HepG2 (cell line): ENCODE data around the gene PIM1.

Source experiments
- ARNT2 ChIP-seq: sonication (generic); formaldehyde crosslinking; IDR thresholded peaks from 2 replicates; pipeline ENCODE4 v1.8.0; 2022; ENCODE audit warnings: mild to moderate bottlenecking, low read depth, missing genetic modification reagents, moderate library complexity
- CHCHD3 ChIP-seq: sonication (generic); formaldehyde crosslinking; IDR thresholded peaks from 2 replicates; pipeline ENCODE4 v1.8.0; 2022; ENCODE audit warnings: mild to moderate bottlenecking, missing genetic modification reagents, moderate library complexity
- HNF4A ChIP-seq: sonication (generic); formaldehyde crosslinking; IDR thresholded peaks from 2 replicates; pipeline ENCODE4 v1.4.0; 2020; ENCODE audit warnings: missing genetic modification reagents
- MIER3 ChIP-seq: IDR thresholded peaks from 2 replicates; pipeline ENCODE4 v1.6.1; 2016; ENCODE audit warnings: missing compliant biosample characterization, borderline replicate concordance
- MTF2 ChIP-seq: sonication (generic); formaldehyde crosslinking; IDR thresholded peaks from 2 replicates; pipeline ENCODE4 v1.5.0; 2020; ENCODE audit warnings: missing genetic modification reagents, borderline replicate concordance
- MXI1 ChIP-seq: IDR thresholded peaks from 3 replicates; pipeline ENCODE4 v1.6.1; 2012; ENCODE audit warnings: low read depth, low read length, inconsistent platforms, borderline replicate concordance
- SMAD1 ChIP-seq: sonication (generic); formaldehyde crosslinking; IDR thresholded peaks from 2 replicates; pipeline ENCODE4 v1.4.0; 2020; ENCODE audit warnings: missing genetic modification reagents, low read depth, mild to moderate bottlenecking, borderline replicate concordance
- ZBTB7A ChIP-seq: sonication (generic); formaldehyde crosslinking; IDR thresholded peaks from 2 replicates; pipeline ENCODE4 v1.8.0; 2022; ENCODE audit warnings: mild to moderate bottlenecking, missing genetic modification reagents
- ZSCAN20 ChIP-seq: sonication (generic); formaldehyde crosslinking; IDR thresholded peaks from 2 replicates; pipeline ENCODE4 v1.4.0; 2020; ENCODE audit warnings: missing genetic modification reagents, mild to moderate bottlenecking, borderline replicate concordance
- TF ChIP-seq, protein P1 (sequence below): fragments of 450-650 bp; IDR thresholded peaks from 2 replicates; pipeline ENCODE4 v1.6.1; 2016
- TF ChIP-seq, protein P2 (sequence below): IDR thresholded peaks from 2 replicates; pipeline ENCODE4 v1.6.1; 2012; ENCODE audit warnings: low read length, improper control_type of control experiment
- TF ChIP-seq, protein P3 (sequence below): sonication (generic); formaldehyde crosslinking; IDR thresholded peaks from 2 replicates; pipeline ENCODE4 v1.4.0; 2020; ENCODE audit warnings: missing genetic modification reagents, low read depth, mild to moderate bottlenecking, borderline replicate concordance

DNA sequence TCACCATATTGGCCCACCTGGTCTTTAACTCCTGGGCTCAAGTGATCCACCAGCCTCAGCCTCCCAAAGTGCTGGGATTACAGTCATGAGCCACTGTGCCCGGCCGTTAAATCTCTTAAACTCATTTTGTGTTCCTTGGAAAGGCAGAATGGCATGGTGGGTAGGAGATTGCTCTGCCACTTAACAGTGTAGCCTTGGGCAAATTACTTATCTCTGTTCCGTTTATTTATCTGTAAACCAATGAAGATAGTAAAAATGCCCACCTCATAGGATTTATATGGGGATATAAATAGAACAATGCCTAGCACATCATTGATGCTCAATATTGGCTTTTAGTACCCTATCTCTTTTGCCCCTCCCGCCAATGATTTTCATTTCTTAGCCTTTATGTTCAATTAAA is 7.2 kb upstream of the PIM1 start:
- no peak for TF ChIP-seq HNF4A
- TF ChIP-seq MXI1, result no peak
- TF ChIP-seq, protein P1, sequence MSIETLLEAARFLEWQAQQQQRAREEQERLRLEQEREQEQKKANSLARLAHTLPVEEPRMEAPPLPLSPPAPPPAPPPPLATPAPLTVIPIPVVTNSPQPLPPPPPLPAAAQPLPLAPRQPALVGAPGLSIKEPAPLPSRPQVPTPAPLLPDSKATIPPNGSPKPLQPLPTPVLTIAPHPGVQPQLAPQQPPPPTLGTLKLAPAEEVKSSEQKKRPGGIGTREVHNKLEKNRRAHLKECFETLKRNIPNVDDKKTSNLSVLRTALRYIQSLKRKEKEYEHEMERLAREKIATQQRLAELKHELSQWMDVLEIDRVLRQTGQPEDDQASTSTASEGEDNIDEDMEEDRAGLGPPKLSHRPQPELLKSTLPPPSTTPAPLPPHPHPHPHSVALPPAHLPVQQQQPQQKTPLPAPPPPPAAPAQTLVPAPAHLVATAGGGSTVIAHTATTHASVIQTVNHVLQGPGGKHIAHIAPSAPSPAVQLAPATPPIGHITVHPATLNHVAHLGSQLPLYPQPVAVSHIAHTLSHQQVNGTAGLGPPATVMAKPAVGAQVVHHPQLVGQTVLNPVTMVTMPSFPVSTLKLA, result no peak
- no peak for TF ChIP-seq ZSCAN20 (CRISPR knock-in tag)
- TF ChIP-seq, protein P2, sequence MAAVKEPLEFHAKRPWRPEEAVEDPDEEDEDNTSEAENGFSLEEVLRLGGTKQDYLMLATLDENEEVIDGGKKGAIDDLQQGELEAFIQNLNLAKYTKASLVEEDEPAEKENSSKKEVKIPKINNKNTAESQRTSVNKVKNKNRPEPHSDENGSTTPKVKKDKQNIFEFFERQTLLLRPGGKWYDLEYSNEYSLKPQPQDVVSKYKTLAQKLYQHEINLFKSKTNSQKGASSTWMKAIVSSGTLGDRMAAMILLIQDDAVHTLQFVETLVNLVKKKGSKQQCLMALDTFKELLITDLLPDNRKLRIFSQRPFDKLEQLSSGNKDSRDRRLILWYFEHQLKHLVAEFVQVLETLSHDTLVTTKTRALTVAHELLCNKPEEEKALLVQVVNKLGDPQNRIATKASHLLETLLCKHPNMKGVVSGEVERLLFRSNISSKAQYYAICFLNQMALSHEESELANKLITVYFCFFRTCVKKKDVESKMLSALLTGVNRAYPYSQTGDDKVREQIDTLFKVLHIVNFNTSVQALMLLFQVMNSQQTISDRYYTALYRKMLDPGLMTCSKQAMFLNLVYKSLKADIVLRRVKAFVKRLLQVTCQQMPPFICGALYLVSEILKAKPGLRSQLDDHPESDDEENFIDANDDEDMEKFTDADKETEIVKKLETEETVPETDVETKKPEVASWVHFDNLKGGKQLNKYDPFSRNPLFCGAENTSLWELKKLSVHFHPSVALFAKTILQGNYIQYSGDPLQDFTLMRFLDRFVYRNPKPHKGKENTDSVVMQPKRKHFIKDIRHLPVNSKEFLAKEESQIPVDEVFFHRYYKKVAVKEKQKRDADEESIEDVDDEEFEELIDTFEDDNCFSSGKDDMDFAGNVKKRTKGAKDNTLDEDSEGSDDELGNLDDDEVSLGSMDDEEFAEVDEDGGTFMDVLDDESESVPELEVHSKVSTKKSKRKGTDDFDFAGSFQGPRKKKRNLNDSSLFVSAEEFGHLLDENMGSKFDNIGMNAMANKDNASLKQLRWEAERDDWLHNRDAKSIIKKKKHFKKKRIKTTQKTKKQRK, result no peak
- no peak for TF ChIP-seq ZBTB7A (CRISPR knock-in tag)
- no peak for TF ChIP-seq CHCHD3 (CRISPR knock-in tag)
- TF ChIP-seq, protein P3, sequence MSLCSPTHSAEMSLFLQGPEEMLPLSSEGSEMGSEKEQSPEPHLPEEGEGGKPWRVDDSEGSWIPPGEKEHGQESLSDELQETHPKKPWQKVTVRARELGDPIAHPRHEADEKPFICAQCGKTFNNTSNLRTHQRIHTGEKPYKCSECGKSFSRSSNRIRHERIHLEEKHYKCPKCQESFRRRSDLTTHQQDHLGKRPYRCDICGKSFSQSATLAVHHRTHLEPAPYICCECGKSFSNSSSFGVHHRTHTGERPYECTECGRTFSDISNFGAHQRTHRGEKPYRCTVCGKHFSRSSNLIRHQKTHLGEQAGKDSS (CRISPR knock-in tag), result no peak
- TF ChIP-seq ARNT2 (CRISPR knock-in tag), result no peak
- TF ChIP-seq SMAD1 (CRISPR knock-in tag), result no peak
- TF ChIP-seq MTF2, result no peak
- TF ChIP-seq MIER3 (CRISPR knock-in tag), result no peak
